HG03442 (cell line): ENCODE measurements around the gene CCBE1.

Experiments
- ATAC-seq: cut with Tn5 transposase; IDR thresholded peaks from one replicate; pipeline ENCODE4 v1.9.1; 2021; ENCODE audit warnings: mild to moderate bottlenecking, moderate library complexity; ENCODE audit not compliant: unreplicated experiment

Gene CCBE1

GRCh38 chr18:59576541-59577385 lies 120.5 kb downstream of the CCBE1 start:
- no peak for ATAC-seq

GRCh38 chr18:59575995-59576394 lies 121.2 kb downstream of the CCBE1 start:
- ATAC-seq, result no peak

- ATAC-seq, result no peak
Measured at GRCh38 chr18:59573962-59574361, 123.3 kb downstream of the CCBE1 start.

GRCh38 chr18:59571902-59572301 lies 125.3 kb downstream of the CCBE1 start:
- ATAC-seq, result no peak

- ATAC-seq, result no peak
Measured at GRCh38 chr18:59570796-59571195, 126.4 kb downstream of the CCBE1 start.

- ATAC-seq, result no peak
Measured at GRCh38 chr18:59570101-59570775, 127.0 kb downstream of the CCBE1 start.

GRCh38 chr18:59569390-59569791 lies 127.8 kb downstream of the CCBE1 start:
- ATAC-seq, result no peak

GRCh38 chr18:59567431-59567830 lies 129.8 kb downstream of the CCBE1 start:
- no peak for ATAC-seq

GRCh38 chr18:59566533-59566971 lies 130.7 kb downstream of the CCBE1 start:
- ATAC-seq, result no peak

- no peak for ATAC-seq
Measured at GRCh38 chr18:59565957-59566356, 131.3 kb downstream of the CCBE1 start.

GRCh38 chr18:59564561-59564960 lies 132.7 kb downstream of the CCBE1 start:
- no peak for ATAC-seq

GRCh38 chr18:59563176-59563785 lies 133.9 kb downstream of the CCBE1 start:
- ATAC-seq, result no peak

GRCh38 chr18:59562751-59563150 lies 134.5 kb downstream of the CCBE1 start:
- no peak for ATAC-seq

- ATAC-seq, result no peak
Measured at GRCh38 chr18:59561612-59562011, 135.6 kb downstream of the CCBE1 start.

- no peak for ATAC-seq
Measured at GRCh38 chr18:59560556-59560955, 136.7 kb downstream of the CCBE1 start.

- no peak for ATAC-seq
Measured at GRCh38 chr18:59559528-59559927, 137.7 kb downstream of the CCBE1 start.

GRCh38 chr18:59555995-59556659 lies 141.1 kb downstream of the CCBE1 start:
- no peak for ATAC-seq

GRCh38 chr18:59554796-59555335 lies 142.4 kb downstream of the CCBE1 start:
- ATAC-seq, result no peak

- ATAC-seq, result no peak
Measured at GRCh38 chr18:59553273-59553870, 143.9 kb downstream of the CCBE1 start.

- ATAC-seq, result no peak
Measured at GRCh38 chr18:59551902-59552635, 145.2 kb downstream of the CCBE1 start.
